Esophagus squamous epithelium (tissue), 5 donors: ENCODE measurements around the gene FLNB. TPM values are rescaled to one million over a fixed set of nuclear protein-coding genes. Genes with fewer than 3 reads are reported as not detected.

Source experiments
- DNase-seq: peaks from one replicate; lab custom pipeline; 2025; lab: John Stamatoyannopoulos, UW
- H3K27ac ChIP-seq, 4 donors: fragments of 200-600 bp; sonication (generic); one replicate each; pipeline ENCODE4 v1.5.1; 2016 to 2019; ENCODE audit warnings: mild to moderate bottlenecking in 1 of 4
- H3K27me3 ChIP-seq, 4 donors: fragments of 200-600 bp; sonication (generic); 1 replicate in 3 of 4; 2 replicates in 1 of 4; pipeline versions ENCODE4 v1.5.1 to v1.6.0; 2017 to 2021; ENCODE audit warnings: antibody characterized with exemption in 1 of 4
- H3K36me3 ChIP-seq, 3 donors: fragments of 200-600 bp; sonication (generic); one replicate each; pipeline ENCODE4 v1.5.1; 2016 to 2019
- H3K4me1 ChIP-seq, 3 donors: fragments of 200-600 bp; sonication (generic); one replicate each; pipeline ENCODE4 v1.5.1; 2017 to 2019
- H3K4me3 ChIP-seq, 4 donors: fragments of 200-600 bp; sonication (generic); 1 replicate in 3 of 4; 2 replicates in 1 of 4; pipeline ENCODE4 v1.5.1; 2016 to 2019; ENCODE audit warnings: mild to moderate bottlenecking in 2 of 4, moderate library complexity in 1 of 4
- H3K9me3 ChIP-seq, 3 donors: fragments of 200-600 bp; sonication (generic); one replicate each; pipeline ENCODE4 v1.5.1; 2016 to 2019
- CTCF ChIP-seq, 6 experiments: fragments of 450-650 bp in 4 of 6; fragments of 200-600 bp in 2 of 6; sonication (generic) in 2 of 6; IDR thresholded peaks; one replicate each; pipeline ENCODE4 v1.5.1; 2016 to 2019; ENCODE audit warnings: antibody characterized with exemption in 6 of 6, mild to moderate bottlenecking in 4 of 6, moderate library complexity in 4 of 6
- POLR2A ChIP-seq, 4 donors: fragments of 450-650 bp; IDR thresholded peaks; one replicate each; pipeline ENCODE4 v1.6.1; 2017; ENCODE audit warnings: antibody characterized with exemption in 4 of 4, mild to moderate bottlenecking in 4 of 4, moderate library complexity in 3 of 4
- WGBS, 2 donors: methylation state at CpG; one replicate each; pipeline ENCODE4 v1.1.5; 2018; 5-methylcytosine and 5-hydroxymethylcytosine counted together
- intact Hi-C: fragments of 100-400 bp; cut with DNase I; formaldehyde crosslinking; loops from one replicate; pipeline ENCODE4 v1.15.0; 2022
- total RNA-seq, 4 donors: library from RNA; depleted of rRNA; stranded (reverse); fragments of >200 nt; gene quantifications; one replicate each; pipeline ENCODE4 v1.1.0, GENCODE V29; 2016
- donor health status: DM: yes; HTN: yes; CAD: no.

The FLNB gene
- total RNA-seq: 10 to 100 TPM; 65.4 to 77.0 (median 71.5) TPM

GRCh38 chr3:58008141-58009025 lies at the start of gene FLNB:
Gene FLNB (plus strand): TSS chr3:58008422. CDS start chr3:58008565, 143 bp downstream.
- H3K27me3 ChIP-seq: no peaks in the 10 kb centered on the region
- H3K4me3 ChIP-seq: peak within 1 kb of the TSS; percentile 57 to 97 (median 90)
- TF ChIP-seq CTCF (IDR thresholded peaks at IDR 0.05): peak; percentile 64 to 82 (median 78)
- peak in 2 of 4 donors; percentile 30 to 84 for TF ChIP-seq POLR2A (IDR thresholded peaks at IDR 0.05)
- H3K4me1 ChIP-seq: peaks cover 32 to 74% (median 36%) of the 10 kb centered on the region in 3 donors
- DNase-seq: no peak
- WGBS, 2 donors: 0% methylated on average over 1 to 17 of the region's 91 CpGs
- H3K9me3 ChIP-seq: no peaks in the 10 kb centered on the region
- intact Hi-C loops: loop anchor here (5.0 kb wide), 1 partner anchor 164 kb away; no protein-coding TSS in a partner anchor
- H3K36me3 ChIP-seq: no peaks in the 10 kb centered on the region
- H3K27ac ChIP-seq: peak within 1 kb of the TSS; percentile 75 to 92 (median 90)

- Histone ChIP-seq H3K4me1 (peaks cover 19 to 51% (median 33%) of the 10 kb centered on the region in 3 donors), H3K9me3 (no peaks in the 10 kb centered on the region), H3K36me3 (no peaks in the 10 kb centered on the region), H3K27ac (peak overlapping the region; percentile 73 to 89 (median 82)), H3K4me3 (peak overlapping the region in 1 of 4 donors; percentile 47), H3K27me3 (no peaks in the 10 kb centered on the region)
- TF ChIP-seq POLR2A (IDR thresholded peaks at IDR 0.05) (no peak), CTCF (IDR thresholded peaks at IDR 0.05) (no peak)
- intact Hi-C loops: no loop called here
- DNase-seq: no peak
- 53 to 79% methylated on average over 6 to 7 of the region's 13 CpGs for WGBS, 2 donors
Measured at GRCh38 chr3:57958642-57959422, 49.4 kb upstream of the FLNB start.

GRCh38 chr3:57959423-57960173 lies 48.6 kb upstream of the FLNB start:
- TF ChIP-seq POLR2A (IDR thresholded peaks at IDR 0.05) (peak in 1 of 4 donors; percentile 27), CTCF (IDR thresholded peaks at IDR 0.05) (no peak)
- WGBS, 2 donors: 14 to 29% methylated on average over 14 to 17 of the region's 19 CpGs
- Histone ChIP-seq H3K36me3 (no peaks in the 10 kb centered on the region), H3K27ac (peak overlapping the region; percentile 73 to 89 (median 82)), H3K4me1 (peaks cover 19 to 51% (median 33%) of the 10 kb centered on the region in 3 donors), H3K4me3 (peak overlapping the region in 2 of 4 donors; percentile 8 to 47), H3K9me3 (no peaks in the 10 kb centered on the region), H3K27me3 (no peaks in the 10 kb centered on the region)
- intact Hi-C loops: no loop called here
- DNase-seq: no peak

- peaks cover 19 to 51% (median 33%) of the 10 kb centered on the region in 3 donors for H3K4me1 ChIP-seq
- peak overlapping the region; percentile 73 to 89 (median 82) for H3K27ac ChIP-seq
- DNase-seq: no peak
- peak overlapping the region in 1 of 4 donors; percentile 47 for H3K4me3 ChIP-seq
- intact Hi-C loops: no loop called here
- WGBS, 2 donors: 43 to 57% methylated on average over 3 to 4 of the region's 4 CpGs
- H3K27me3 ChIP-seq: no peaks in the 10 kb centered on the region
- no peaks in the 10 kb centered on the region for H3K36me3 ChIP-seq
- H3K9me3 ChIP-seq: no peaks in the 10 kb centered on the region
- TF ChIP-seq CTCF (IDR thresholded peaks at IDR 0.05) (no peak), POLR2A (IDR thresholded peaks at IDR 0.05) (no peak)
Measured at GRCh38 chr3:57960174-57960505, 48.1 kb upstream of the FLNB start.
